ENCODE measurements around the gene POU2F3. TPM values are rescaled to one million over a fixed set of nuclear protein-coding genes. Genes with fewer than 3 reads are reported as not detected.
A peak's percentile ranks its signal among the peaks of the same experiment; 100 is the strongest.

The POU2F3 gene
- polyA plus RNA-seq, 1 donor (not counting 4 experiments of a cell fraction or from before 2014, with no cell fraction given), result 0.96 TPM

DNA sequence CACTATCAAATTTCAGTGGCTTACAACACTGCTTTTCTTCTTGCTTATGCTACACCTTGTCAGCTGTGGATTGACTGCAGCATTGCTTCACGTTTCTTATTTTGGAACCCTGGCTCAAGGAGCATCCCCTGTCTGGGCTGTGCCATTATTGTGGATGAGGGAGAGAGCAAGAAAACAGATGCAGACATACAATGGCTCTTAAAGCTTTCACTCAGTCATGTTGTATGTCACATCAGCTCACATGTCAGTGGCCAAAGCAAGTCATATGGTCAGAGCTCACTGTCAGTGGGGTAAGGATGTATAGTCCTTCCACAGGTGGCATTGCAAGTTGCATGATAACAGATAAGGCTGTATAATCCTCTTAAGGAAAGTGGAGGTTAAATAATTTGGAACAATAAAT is 106.3 kb downstream of the POU2F3 start:
- Histone ChIP-seq H3K9me1 (ENCODE audit: control insufficient read depth, extremely low read depth, insufficient read depth, low read length) (peaks cover 2% of the 10 kb centered on the region), H4K20me1 (ENCODE audit: control insufficient read depth, extremely low read depth, insufficient read depth, low read length) (peaks cover 18% of the 10 kb centered on the region), H3K4me1 (ENCODE audit: control insufficient read depth, extremely low read depth, insufficient read depth, low read length) (peaks cover 38% of the 10 kb centered on the region), H3K79me2 (ENCODE audit: control insufficient read depth, insufficient read depth, low read length) (peaks cover 50% of the 10 kb centered on the region), H3K4me3 (ENCODE audit: control insufficient read depth in 2 of 3, extremely low read depth in 1 of 3, insufficient read depth in 2 of 3, low read depth in 1 of 3, low read length in 3 of 3) (no peak overlapping the region), H3K27ac (ENCODE audit: control insufficient read depth, insufficient read depth, low read length) (no peak overlapping the region), H3K27me3 (ENCODE audit: control insufficient read depth, extremely low read depth, insufficient read depth, low read length) (no peaks in the 10 kb centered on the region), H3K9ac (ENCODE audit: control insufficient read depth, extremely low read depth, insufficient read depth, low read length) (no peak overlapping the region), H3K9me3 (ENCODE audit: control insufficient read depth, low read depth, low read length) (no peaks in the 10 kb centered on the region), H2AFZ (ENCODE audit: control insufficient read depth, low read length) (no peak overlapping the region), H3K36me3 (ENCODE audit: control insufficient read depth in 2 of 2, extremely low read depth in 1 of 2, insufficient read depth in 2 of 2, low read length in 2 of 2) (no peaks in the 10 kb centered on the region), H3K4me2 (ENCODE audit: control insufficient read depth, extremely low read depth, insufficient read depth, low read depth, low read length) (no peak overlapping the region)
- dilution Hi-C loops (cut with MboI; ENCODE audit: extremely low pct_ligation_motif_present, low sequenced_read_pairs), result no loop called here
- TF ChIP-seq, protein P1, sequence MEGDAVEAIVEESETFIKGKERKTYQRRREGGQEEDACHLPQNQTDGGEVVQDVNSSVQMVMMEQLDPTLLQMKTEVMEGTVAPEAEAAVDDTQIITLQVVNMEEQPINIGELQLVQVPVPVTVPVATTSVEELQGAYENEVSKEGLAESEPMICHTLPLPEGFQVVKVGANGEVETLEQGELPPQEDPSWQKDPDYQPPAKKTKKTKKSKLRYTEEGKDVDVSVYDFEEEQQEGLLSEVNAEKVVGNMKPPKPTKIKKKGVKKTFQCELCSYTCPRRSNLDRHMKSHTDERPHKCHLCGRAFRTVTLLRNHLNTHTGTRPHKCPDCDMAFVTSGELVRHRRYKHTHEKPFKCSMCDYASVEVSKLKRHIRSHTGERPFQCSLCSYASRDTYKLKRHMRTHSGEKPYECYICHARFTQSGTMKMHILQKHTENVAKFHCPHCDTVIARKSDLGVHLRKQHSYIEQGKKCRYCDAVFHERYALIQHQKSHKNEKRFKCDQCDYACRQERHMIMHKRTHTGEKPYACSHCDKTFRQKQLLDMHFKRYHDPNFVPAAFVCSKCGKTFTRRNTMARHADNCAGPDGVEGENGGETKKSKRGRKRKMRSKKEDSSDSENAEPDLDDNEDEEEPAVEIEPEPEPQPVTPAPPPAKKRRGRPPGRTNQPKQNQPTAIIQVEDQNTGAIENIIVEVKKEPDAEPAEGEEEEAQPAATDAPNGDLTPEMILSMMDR (optimal IDR thresholded peaks at IDR 0.05 in 1 of 3, IDR thresholded peaks at IDR 0.05 in 1 of 3, conservative IDR thresholded peaks at IDR 0.05 in 1 of 3; ENCODE audit: extremely low read depth in 1 of 3, insufficient read depth in 2 of 3, low read length in 3 of 3), result no peak
- no peak for TF ChIP-seq EZH2 (IDR thresholded peaks at IDR 0.05; ENCODE audit: low read length)
- DNase-seq (ENCODE audit: low read depth, low spot score) (no peak), FAIRE-seq (peak; percentile 49)

DNA sequence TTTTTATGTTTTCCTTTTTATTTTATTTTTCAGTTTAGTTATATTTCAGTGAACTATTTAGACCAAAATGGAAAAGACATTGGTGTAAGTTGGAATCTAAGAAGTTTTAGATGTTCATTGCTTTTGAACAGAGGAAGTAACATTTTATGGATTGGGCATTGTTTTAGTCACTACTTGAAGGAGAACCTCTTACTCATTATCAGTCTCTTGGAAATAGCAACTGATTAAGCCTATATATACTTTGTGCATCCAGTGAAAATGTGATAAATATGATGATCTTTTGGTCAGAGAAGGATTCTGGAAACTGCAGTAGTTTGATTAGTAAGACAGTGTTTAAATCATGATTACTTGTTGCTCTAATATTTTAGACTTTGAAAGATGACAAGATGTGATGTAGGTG is 110.7 kb downstream of the POU2F3 start:
- H4K20me1 ChIP-seq (ENCODE audit: control insufficient read depth, extremely low read depth, insufficient read depth, low read length), result peaks cover 20% of the 10 kb centered on the region

More for the DNA sequence above, 110.7 kb downstream of the POU2F3 start:
- H3K9me3 ChIP-seq (ENCODE audit: control insufficient read depth, low read depth, low read length), result no peaks in the 10 kb centered on the region
- H3K36me3 ChIP-seq (ENCODE audit: control insufficient read depth in 2 of 2, extremely low read depth in 1 of 2, insufficient read depth in 2 of 2, low read length in 2 of 2), result peaks cover 0 to 3% of the 10 kb centered on the region in 2 experiments
- no peak overlapping the region for H3K4me2 ChIP-seq (ENCODE audit: control insufficient read depth, extremely low read depth, insufficient read depth, low read depth, low read length)
- H3K79me2 ChIP-seq (ENCODE audit: control insufficient read depth, insufficient read depth, low read length), result peaks cover 56% of the 10 kb centered on the region
- H3K4me3 ChIP-seq (ENCODE audit: control insufficient read depth in 2 of 3, extremely low read depth in 1 of 3, insufficient read depth in 2 of 3, low read depth in 1 of 3, low read length in 3 of 3), result no peak overlapping the region
- no peaks in the 10 kb centered on the region for H3K27me3 ChIP-seq (ENCODE audit: control insufficient read depth, extremely low read depth, insufficient read depth, low read length)
- peaks cover 6% of the 10 kb centered on the region for H3K4me1 ChIP-seq (ENCODE audit: control insufficient read depth, extremely low read depth, insufficient read depth, low read length)
- dilution Hi-C loops (cut with MboI; ENCODE audit: extremely low pct_ligation_motif_present, low sequenced_read_pairs), result no loop called here
- DNase-seq (ENCODE audit: low read depth, low spot score), result no peak
- H2AFZ ChIP-seq (ENCODE audit: control insufficient read depth, low read length), result no peak overlapping the region
- peaks cover 7% of the 10 kb centered on the region for H3K9me1 ChIP-seq (ENCODE audit: control insufficient read depth, extremely low read depth, insufficient read depth, low read length)
- FAIRE-seq, result no peak
- H3K9ac ChIP-seq (ENCODE audit: control insufficient read depth, extremely low read depth, insufficient read depth, low read length), result no peak overlapping the region
- TF ChIP-seq, protein P1 (optimal IDR thresholded peaks at IDR 0.05 in 1 of 3, IDR thresholded peaks at IDR 0.05 in 1 of 3, conservative IDR thresholded peaks at IDR 0.05 in 1 of 3; ENCODE audit: extremely low read depth in 1 of 3, insufficient read depth in 2 of 3, low read length in 3 of 3), result no peak
- TF ChIP-seq EZH2 (IDR thresholded peaks at IDR 0.05; ENCODE audit: low read length), result no peak
- no peak overlapping the region for H3K27ac ChIP-seq (ENCODE audit: control insufficient read depth, insufficient read depth, low read length)

All from keratinocyte (primary cell).